Loucy (cell line): ENCODE measurements around the gene SCYGR2.

Experiments
- H2AFZ ChIP-seq: fragments of 200-600 bp; sonication (generic); 2 replicates; pipeline ENCODE4 v1.6.0; 2016; ENCODE audit warnings: antibody characterized with exemption, mild to moderate bottlenecking, low read length, moderate library complexity
- H3F3A ChIP-seq: fragments of 200-600 bp; 2 replicates; pipeline ENCODE4 v1.6.0; 2016; ENCODE audit warnings: antibody characterized with exemption, low read depth, mild to moderate bottlenecking
- H3K27me3 ChIP-seq: fragments of 200-600 bp; sonication (generic); 2 replicates; pipeline ENCODE4 v1.6.1; 2014; ENCODE audit warnings: low read length, mild to moderate bottlenecking; ENCODE audit not compliant: insufficient read depth, poor library complexity, severe bottlenecking
- H3K36me3 ChIP-seq: fragments of 200-600 bp; sonication (generic); 2 replicates; pipeline ENCODE4 v1.6.1; 2016; ENCODE audit warnings: low read length; ENCODE audit not compliant: insufficient read depth
- H3K4me1 ChIP-seq: fragments of 200-600 bp; sonication (generic); 2 replicates; pipeline ENCODE4 v1.5.1; 2014; ENCODE audit warnings: low read length, mild to moderate bottlenecking; ENCODE audit not compliant: insufficient read depth, poor library complexity, severe bottlenecking
- H3K4me2 ChIP-seq: fragments of 200-600 bp; sonication (generic); 2 replicates; pipeline ENCODE4 v1.6.0; 2014; ENCODE audit warnings: antibody characterized with exemption, low read length, low read depth, mild to moderate bottlenecking; ENCODE audit not compliant: poor library complexity, severe bottlenecking
- H3K4me3 ChIP-seq: fragments of 200-600 bp; sonication (generic); 2 replicates; pipeline ENCODE4 v1.5.1; 2014; ENCODE audit warnings: low read length, mild to moderate bottlenecking, mixed read lengths; ENCODE audit not compliant: poor library complexity, severe bottlenecking
- H3K79me2 ChIP-seq: fragments of 200-600 bp; sonication (generic); 2 replicates; pipeline ENCODE4 v1.6.1; 2014; ENCODE audit warnings: low read length; ENCODE audit not compliant: insufficient read depth
- H3K9ac ChIP-seq: fragments of 200-600 bp; sonication (generic); 2 replicates; pipeline ENCODE4 v1.6.0; 2014; ENCODE audit warnings: mild to moderate bottlenecking, low read depth, low read length, moderate library complexity; ENCODE audit not compliant: poor library complexity, severe bottlenecking
- H3K9me2 ChIP-seq: fragments of 200-600 bp; sonication (generic); replicated peaks from 2 replicates; pipeline ENCODE4 v1.6.1; 2016; ENCODE audit warnings: low read depth, low read length, mixed read lengths
- H3K9me3 ChIP-seq: fragments of 200-600 bp; sonication (generic); 2 replicates; pipeline ENCODE4 v1.6.1; 2014; ENCODE audit warnings: mild to moderate bottlenecking, antibody characterized with exemption, low read length, low read depth; ENCODE audit not compliant: insufficient read depth
- H4K20me1 ChIP-seq: fragments of 200-600 bp; sonication (generic); 2 replicates; pipeline ENCODE4 v1.6.0; 2014; ENCODE audit warnings: antibody characterized with exemption, low read length, mild to moderate bottlenecking; ENCODE audit not compliant: insufficient read depth, poor library complexity, severe bottlenecking
- CTCF ChIP-seq: fragments of 200-600 bp; sonication (generic); conservative IDR thresholded peaks from 2 replicates; pipeline ENCODE4 v1.5.1; 2014; ENCODE audit warnings: mild to moderate bottlenecking, antibody characterized with exemption, low read length
- EZH2phosphoT487 ChIP-seq: fragments of 200-600 bp; IDR thresholded peaks from 2 replicates; pipeline ENCODE4 v1.6.1; 2018; ENCODE audit warnings: antibody characterized with exemption, mild to moderate bottlenecking, moderate library complexity, borderline replicate concordance

SCYGR2 gene

DNA sequence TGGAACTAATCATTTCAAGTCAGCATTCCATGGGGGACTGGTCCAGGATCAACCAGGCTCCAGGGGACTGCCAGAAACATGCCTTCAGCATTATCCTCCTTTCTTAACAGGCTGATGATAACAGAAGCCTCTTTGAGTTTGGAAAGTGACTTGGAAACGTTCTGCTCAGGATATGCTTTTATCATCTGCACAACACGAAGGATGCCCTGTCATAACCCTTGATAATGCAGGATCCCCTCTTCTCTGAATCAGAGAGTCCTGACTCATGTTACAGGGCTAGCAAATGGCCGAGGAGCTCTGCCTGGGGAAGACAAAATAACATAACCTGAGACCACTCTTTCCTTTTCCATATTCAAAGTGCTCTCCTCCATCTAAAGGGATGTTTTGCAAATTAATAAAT is 9.2 kb downstream of the SCYGR2 start:
- no peaks in the 10 kb centered on the region for H3K79me2 ChIP-seq
- H3K9me3 ChIP-seq, result no peaks in the 10 kb centered on the region
- TF ChIP-seq CTCF (no peak), EZH2phosphoT487 (no peak)
- no peaks in the 10 kb centered on the region for H3K27me3 ChIP-seq
- no peaks in the 10 kb centered on the region for H3F3A ChIP-seq
- H3K4me3 ChIP-seq, result no peak overlapping the region
- no peaks in the 10 kb centered on the region for H3K36me3 ChIP-seq
- H3K9me2 ChIP-seq, result no peaks in the 10 kb centered on the region
- H2AFZ ChIP-seq, result no peak overlapping the region
- no peak overlapping the region for H3K9ac ChIP-seq
- no peak overlapping the region for H3K4me2 ChIP-seq
- H3K4me1 ChIP-seq, result no peaks in the 10 kb centered on the region
- H4K20me1 ChIP-seq, result no peaks in the 10 kb centered on the region

- H2AFZ ChIP-seq, result no peak overlapping the region
- no peaks in the 10 kb centered on the region for H3K36me3 ChIP-seq
- H3F3A ChIP-seq, result no peaks in the 10 kb centered on the region
- no peaks in the 10 kb centered on the region for H4K20me1 ChIP-seq
- H3K79me2 ChIP-seq, result no peaks in the 10 kb centered on the region
- TF ChIP-seq CTCF, result no peak
- no peak for TF ChIP-seq EZH2phosphoT487
- no peak overlapping the region for H3K9ac ChIP-seq
- no peak overlapping the region for H3K4me3 ChIP-seq
- no peak overlapping the region for H3K4me2 ChIP-seq
- H3K27me3 ChIP-seq, result no peaks in the 10 kb centered on the region
- no peaks in the 10 kb centered on the region for H3K9me2 ChIP-seq
- no peaks in the 10 kb centered on the region for H3K4me1 ChIP-seq
- no peaks in the 10 kb centered on the region for H3K9me3 ChIP-seq
Measured at GRCh38 chr2:227608561-227609338, 10.1 kb downstream of the SCYGR2 start.

DNA sequence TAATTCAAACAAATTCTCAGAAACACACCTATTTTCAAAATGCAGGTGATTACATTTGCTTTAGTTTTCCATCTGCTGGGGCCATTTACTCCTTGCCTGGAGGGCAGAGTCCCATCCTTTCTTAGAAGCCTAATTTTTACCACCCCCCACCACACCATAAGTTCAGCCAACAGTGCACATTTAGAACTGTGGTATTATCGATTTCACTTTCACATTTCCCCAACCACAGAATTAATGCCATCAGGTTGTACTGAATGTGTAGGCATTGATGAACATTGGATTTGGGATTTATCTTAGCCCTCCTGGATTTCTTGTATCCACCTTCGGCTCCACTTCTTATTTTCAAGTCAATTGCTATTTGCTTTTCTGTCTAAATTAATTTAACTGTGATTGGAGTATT is 11.4 kb downstream of the SCYGR2 start:
- TF ChIP-seq CTCF, result no peak
- H3K4me1 ChIP-seq, result no peaks in the 10 kb centered on the region
- no peaks in the 10 kb centered on the region for H3K9me2 ChIP-seq
- H3K79me2 ChIP-seq, result no peaks in the 10 kb centered on the region
- no peak overlapping the region for H2AFZ ChIP-seq
- H3K9me3 ChIP-seq, result no peaks in the 10 kb centered on the region
- H3K36me3 ChIP-seq, result no peaks in the 10 kb centered on the region
- no peak overlapping the region for H3K4me3 ChIP-seq
- H3F3A ChIP-seq, result no peaks in the 10 kb centered on the region
- H3K4me2 ChIP-seq, result no peak overlapping the region
- no peaks in the 10 kb centered on the region for H4K20me1 ChIP-seq
- H3K9ac ChIP-seq, result no peak overlapping the region
- no peaks in the 10 kb centered on the region for H3K27me3 ChIP-seq
